ENCODE measurements around the gene ZNF569. TPM values are rescaled to one million over a fixed set of nuclear protein-coding genes. Genes with fewer than 3 reads are reported as not detected.

ZNF569 gene
- total RNA-seq, 1 experiment from 2014 or later: 9.5 TPM

DNA sequence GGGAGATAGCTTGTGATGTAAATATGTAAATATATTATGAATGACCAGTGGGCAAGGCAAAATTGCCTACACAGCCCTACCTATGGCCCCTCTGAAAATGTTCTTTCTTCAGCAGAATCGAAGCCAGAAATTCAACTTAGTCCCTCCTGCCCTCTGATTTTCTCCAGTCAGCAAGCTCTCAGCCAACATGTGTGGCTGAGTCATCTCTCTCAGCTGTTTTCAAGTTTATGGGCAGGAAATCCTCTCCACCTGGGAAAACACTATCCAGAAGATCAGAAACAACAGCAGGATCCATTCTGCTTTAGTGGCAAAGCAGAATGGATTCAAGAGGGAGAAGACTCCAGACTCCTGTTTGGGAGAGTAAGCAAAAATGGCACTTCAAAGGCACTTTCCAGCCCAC is 105.2 kb downstream of the ZNF569 start:
- no peak for DNase-seq (ENCODE audit: low spot score)
- TSS peak; percentile 16 for BruUV-seq (replicated peaks)
- POLR2A ChIA-PET (ENCODE audit: low non-redundant PET): no interaction called here
- Histone ChIP-seq H3K9me3 (ENCODE audit: low read depth, low read length, poor library complexity, severe bottlenecking) (peaks cover 38% of the 10 kb centered on the region), H3K4me3 (ENCODE audit: low read depth, low read length, poor library complexity, severe bottlenecking) (no peak overlapping the region), H3K27ac (ENCODE audit: low read depth, low read length, poor library complexity, severe bottlenecking) (no peak overlapping the region), H3K4me1 (ENCODE audit: insufficient read depth, low read length, poor library complexity, severe bottlenecking) (no peaks in the 10 kb centered on the region), H3K36me3 (ENCODE audit: insufficient read depth, low read length, poor library complexity, severe bottlenecking) (peaks cover 59% of the 10 kb centered on the region), H3K27me3 (replicated peaks; ENCODE audit: insufficient read depth, low read depth, low read length, poor library complexity) (no peaks in the 10 kb centered on the region)
- intact Hi-C loops (cut with micrococcal nuclease; ENCODE audit: unreplicated experiment): no loop called here
- TF ChIP-seq, protein P1, sequence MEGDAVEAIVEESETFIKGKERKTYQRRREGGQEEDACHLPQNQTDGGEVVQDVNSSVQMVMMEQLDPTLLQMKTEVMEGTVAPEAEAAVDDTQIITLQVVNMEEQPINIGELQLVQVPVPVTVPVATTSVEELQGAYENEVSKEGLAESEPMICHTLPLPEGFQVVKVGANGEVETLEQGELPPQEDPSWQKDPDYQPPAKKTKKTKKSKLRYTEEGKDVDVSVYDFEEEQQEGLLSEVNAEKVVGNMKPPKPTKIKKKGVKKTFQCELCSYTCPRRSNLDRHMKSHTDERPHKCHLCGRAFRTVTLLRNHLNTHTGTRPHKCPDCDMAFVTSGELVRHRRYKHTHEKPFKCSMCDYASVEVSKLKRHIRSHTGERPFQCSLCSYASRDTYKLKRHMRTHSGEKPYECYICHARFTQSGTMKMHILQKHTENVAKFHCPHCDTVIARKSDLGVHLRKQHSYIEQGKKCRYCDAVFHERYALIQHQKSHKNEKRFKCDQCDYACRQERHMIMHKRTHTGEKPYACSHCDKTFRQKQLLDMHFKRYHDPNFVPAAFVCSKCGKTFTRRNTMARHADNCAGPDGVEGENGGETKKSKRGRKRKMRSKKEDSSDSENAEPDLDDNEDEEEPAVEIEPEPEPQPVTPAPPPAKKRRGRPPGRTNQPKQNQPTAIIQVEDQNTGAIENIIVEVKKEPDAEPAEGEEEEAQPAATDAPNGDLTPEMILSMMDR (conservative IDR thresholded peaks at IDR 0.05; ENCODE audit: low read depth, low read length): no peak
- TF ChIP-seq EZH2 (IDR thresholded peaks at IDR 0.05; ENCODE audit: borderline replicate concordance, low read depth, low read length, poor library complexity, severe bottlenecking): no peak
- CTCF ChIA-PET: no interaction called here

Other genes starting within 250 kb of the ZNF569 start
- 7.2 and 7.6 TPM in 2 replicates for gene ZNF383, start 249.2 kb downstream of the ZNF569 start, total RNA-seq (2021)
- 5.2 and 5.8 TPM in 2 replicates for gene ZNF527, start 96.3 kb downstream of the ZNF569 start, total RNA-seq (2021)
- gene ZNF570, start 1.9 kb upstream of the ZNF569 start, total RNA-seq (2021): 5.0 and 5.4 TPM in 2 replicates
- gene ZNF793, start 39.5 kb upstream of the ZNF569 start, total RNA-seq (2021): 0.83 and 1.2 TPM in 2 replicates
- 2.6 and 3.9 TPM in 2 replicates for gene ZNF571, start 127.3 kb upstream of the ZNF569 start, total RNA-seq (2021)
- 0.24 and 0.59 TPM in 2 replicates for gene ZNF540, start 127.4 kb upstream of the ZNF569 start, total RNA-seq (2021)
- 15.2 and 17.5 TPM in 2 replicates for gene ZFP30, start 188.0 kb upstream of the ZNF569 start, total RNA-seq (2021)